ENCODE data around the gene FYN.

GRCh38 chr6:111837007-111837406 lies 36.2 kb downstream of the FYN start:
- TF ChIP-seq CTCF (IDR thresholded peaks at IDR 0.05) (no peak), POLR2A (IDR thresholded peaks at IDR 0.05) (no peak)
